GM18498 (cell line): ENCODE results near the gene CNP.
"Not testable (repeated sequence)": the region's sequence is repeated elsewhere in the genome, so short reads cannot be mapped to it uniquely, and the experiment has no call there.

Experiments
- ATAC-seq: cut with Tn5 transposase; IDR thresholded peaks from one replicate; pipeline ENCODE4 v1.9.1; 2021; ENCODE audit warnings: mild to moderate bottlenecking, moderate library complexity; ENCODE audit not compliant: unreplicated experiment

The CNP gene

DNA sequence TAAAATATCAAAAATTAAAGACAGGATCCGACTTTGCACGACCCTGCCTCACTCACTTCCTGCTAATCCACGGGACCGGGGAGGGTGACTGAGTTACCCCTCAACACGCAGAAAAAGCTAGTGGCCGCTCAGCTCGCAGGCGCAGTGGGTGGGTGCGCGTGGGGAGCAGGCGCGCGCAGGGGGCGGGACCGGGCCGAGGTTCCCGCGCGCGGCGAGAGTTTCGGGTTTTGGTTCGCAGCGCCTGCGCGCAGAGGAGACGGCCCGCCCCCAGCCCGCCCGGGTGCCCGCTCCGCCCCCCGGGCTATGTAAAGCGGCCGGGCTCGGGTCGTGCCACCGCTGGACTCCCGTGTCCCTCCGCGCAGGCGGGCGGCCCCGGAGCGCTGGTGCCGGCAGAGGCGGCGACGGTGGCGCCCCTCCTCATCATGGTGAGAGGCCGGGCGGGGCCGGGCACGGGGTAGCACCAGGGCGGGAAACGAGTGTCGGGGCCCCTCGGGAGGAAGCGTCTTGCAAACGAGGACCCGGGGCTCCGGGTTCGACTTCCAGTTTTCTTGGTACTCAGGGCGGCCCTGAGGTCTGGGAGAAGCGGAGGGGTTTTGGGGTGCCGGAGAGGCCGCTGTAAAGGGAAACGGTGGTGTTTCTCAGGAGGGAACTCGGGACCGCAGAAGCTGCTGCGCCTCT is at the start of gene CNP:
Gene CNP, plus strand, starts transcription at position 333 of the 678 bp plus-strand sequence. Its CDS starts 90 bp downstream, at position 423.
- peak; percentile 73 for ATAC-seq

GRCh38 chr17:41917192-41917591 is 49.4 kb upstream of the CNP start:
- ATAC-seq, result no peak

DNA sequence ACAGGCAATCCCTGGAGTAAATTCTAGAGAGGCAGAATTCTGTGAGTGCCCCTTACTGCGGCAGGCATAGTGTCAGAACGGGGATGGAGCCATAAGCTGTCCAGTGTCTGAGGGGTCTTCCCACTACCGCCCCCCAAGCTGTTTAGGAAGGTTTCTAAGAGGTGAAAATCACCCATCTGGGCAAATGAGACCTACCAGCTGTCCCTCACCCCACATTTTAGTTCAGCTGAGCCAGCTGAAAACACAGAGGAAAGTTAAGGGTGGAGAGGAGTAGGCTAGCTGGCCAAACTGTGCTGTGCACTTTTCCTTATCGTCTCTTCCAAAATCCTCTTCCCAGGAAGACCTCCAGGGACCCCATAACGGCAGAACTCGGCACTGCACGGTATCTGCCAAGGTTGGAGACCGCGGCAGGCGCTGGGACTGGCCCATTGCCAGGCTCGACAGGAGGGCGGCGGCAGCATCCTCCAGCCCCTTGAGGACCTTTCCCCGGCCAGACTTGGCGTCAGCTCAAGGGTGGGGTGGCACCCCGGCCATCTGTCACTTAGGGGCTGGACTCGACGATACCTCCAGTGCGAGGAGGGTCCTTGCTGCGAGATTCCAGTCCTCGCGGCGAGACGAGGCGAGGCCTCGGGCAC is 48.8 kb upstream of the CNP start:
- ATAC-seq, result peak; percentile 17

DNA sequence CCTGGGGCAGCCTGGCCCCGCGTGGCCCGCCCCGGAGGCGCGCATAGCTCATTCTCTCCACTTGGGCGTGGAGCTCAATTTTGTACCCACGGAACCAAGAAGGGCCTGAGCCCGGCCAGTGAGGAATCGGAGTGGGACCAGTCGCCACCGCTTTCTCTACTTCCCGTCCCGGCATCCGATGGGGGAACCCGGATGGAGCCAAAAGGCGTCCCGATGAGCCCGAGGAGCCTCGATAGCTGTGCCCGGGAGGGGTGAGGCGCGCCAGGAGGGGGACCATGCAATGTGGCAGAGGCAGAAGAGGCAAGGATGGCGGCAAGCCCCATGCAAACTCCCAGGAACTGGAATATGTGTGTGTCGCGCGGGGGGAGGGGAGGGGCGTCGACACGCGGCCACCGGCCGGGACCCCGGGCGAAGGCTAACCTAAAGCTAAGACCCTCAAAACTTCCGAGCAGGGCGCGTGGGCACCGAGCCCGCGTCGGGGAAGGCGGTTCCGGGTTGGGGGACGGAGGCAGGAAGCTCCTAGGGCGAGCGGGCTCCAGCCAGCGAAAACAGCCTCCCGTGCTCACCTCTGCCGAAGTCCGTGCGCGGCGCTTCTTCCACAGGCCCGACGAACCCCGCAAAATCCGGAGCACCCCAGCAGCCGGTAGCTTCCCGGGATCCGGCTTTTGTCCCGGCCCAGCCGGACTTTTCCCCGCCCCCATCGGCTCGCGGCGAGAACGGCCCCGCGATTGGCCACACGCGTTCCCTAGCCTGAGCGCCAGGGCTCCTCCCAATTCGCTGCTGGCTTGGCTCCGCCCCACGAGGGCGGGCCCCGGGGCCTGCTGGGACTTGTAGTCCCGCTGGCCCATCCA is 48.1 kb upstream of the CNP start, which contains the start of gene ACLY:
Gene ACLY, minus strand, starts transcription at position 638 of the 851 bp plus-strand sequence. CDS start 5,078 bp downstream, outside the sequence.
- ATAC-seq, result peak; percentile 96

GRCh38 chr17:41919165-41919817 is 47.3 kb upstream of the CNP start:
- peak; percentile 11 for ATAC-seq

DNA sequence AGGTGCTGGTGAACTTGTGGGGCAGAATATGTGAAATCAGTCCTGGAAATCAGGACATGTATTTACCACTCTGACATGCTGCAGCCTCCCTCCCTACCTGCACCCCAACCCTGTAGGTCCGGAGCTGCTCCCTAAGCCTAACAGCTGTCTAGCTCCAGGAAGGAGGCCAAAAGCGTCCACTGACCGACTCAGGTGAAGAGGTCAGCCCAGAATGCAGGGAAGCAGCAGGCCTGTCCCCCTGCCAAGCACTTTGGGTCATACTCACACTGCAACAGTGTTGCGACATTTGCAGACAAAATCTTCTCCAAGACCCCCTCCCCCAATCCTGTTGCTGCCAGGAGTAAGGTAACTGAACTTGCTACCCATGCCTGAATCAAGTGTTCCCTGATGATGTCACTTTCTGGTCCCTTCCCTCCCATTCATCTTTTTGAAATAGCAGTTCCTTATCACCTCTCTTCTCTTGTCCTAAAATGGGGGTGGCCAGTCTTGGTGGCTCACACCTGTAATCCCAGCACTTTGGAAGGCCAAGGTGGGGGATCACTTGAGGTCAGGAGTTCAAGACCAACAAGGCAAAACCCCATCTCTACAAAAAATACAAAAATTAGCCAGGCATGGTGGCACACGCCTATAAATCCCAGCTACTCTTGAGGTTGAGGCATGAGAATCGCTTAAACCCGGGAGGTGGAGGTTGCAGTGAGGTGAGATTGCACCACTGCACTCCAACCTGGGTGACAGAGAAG is 46.6 kb upstream of the CNP start:
- no peak for ATAC-seq

- no peak for ATAC-seq
Observed at GRCh38 chr17:41920580-41920955, 46.0 kb upstream of the CNP start.

- no peak for ATAC-seq
Observed at GRCh38 chr17:41925991-41926590, 40.5 kb upstream of the CNP start.

- ATAC-seq, result no peak
Observed at GRCh38 chr17:41928693-41929251, 37.8 kb upstream of the CNP start.

- peak; percentile 98 for ATAC-seq
Observed at GRCh38 chr17:41930009-41930832, 36.4 kb upstream of the CNP start, which contains the start of gene ODAD4. Gene ODAD4 (plus strand): TSS chr17:41930617. CDS start chr17:41930724, 107 bp downstream.

- ATAC-seq, result not testable (repeated sequence)
Observed at GRCh38 chr17:41930833-41931156, 35.8 kb upstream of the CNP start.

DNA sequence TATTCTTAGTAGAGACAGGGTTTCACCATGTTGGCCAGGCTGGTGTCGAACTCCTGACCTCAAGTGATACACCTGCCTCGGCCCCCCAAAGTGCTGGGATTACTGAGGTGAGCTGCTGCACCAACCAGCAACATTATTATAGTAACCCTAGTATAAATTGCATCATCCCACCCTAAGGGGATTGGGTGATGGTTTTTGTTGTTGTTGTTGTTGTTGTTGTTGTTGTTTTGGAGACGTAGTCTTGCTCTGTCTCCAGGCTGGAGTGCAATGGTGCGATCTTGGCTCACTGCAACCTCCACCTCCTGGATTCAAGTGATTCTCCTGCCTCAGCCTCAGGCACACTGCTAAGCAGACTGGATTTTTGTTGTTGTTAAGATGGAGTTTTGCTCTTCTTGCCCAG is 34.9 kb upstream of the CNP start:
- not testable (repeated sequence) for ATAC-seq

DNA sequence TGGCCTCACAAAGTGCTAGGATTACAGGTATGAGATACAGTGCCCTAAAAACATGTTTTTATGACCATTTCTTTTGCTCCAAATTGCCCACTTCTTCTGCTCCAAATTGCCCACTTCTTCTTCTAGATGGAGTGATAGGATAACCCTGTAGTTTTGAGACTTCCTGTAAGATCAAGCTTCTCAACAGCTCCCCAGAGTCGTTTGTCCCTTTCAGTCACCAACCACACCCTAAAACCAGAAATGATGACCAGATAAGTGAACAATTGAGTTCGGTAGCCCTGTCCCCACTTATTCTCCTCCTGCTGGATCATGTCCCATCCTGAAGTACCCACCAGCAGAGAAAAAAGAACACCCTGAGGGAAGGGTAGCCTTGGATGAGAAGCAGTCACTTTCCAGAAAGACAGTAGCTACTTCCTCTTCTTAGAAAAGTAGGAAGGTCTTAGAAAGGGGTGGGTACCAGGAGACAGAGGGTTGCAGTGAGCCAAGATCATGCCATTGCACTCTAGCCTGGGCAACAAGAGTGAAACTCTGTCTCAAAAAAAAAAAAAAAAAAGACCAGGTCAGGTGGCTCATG is 33.7 kb upstream of the CNP start:
- no peak for ATAC-seq

- no peak for ATAC-seq
Observed at GRCh38 chr17:41935641-41936040, 31.0 kb upstream of the CNP start.

- ATAC-seq, result no peak
Observed at GRCh38 chr17:41937970-41938954, 28.3 kb upstream of the CNP start.

GRCh38 chr17:41939044-41939692 is 27.4 kb upstream of the CNP start:
- no peak for ATAC-seq

DNA sequence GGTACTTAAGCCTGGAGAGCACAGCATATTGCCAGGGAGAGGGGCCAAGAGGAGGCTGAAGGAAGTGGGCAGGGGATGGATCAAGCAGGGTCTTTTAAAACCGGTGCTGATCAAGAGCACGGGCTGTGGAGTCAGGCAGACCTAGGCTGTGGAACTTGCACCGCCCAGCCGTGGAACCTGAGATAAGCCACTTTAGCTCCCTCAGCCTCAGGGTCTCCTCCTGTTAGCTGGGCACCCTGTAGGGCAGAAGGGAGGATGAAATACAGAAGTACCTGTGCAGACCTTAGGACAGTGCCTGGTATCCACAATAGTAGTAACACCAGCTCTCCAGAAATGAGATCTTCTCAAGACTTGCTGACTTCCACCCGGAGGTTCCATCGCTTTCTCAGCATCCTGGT is 26.9 kb upstream of the CNP start:
- ATAC-seq, result no peak
